CD1c-positive myeloid dendritic cell (primary cell): Measurements from ENCODE around the gene TANC1.

ENCODE experiments used
- DNase-seq: peaks from one replicate; pipeline ENCODE4 v3.0.0-alpha.2; 2016; ENCODE audit errors: extremely low spot score

TANC1 gene

GRCh38 chr2:158968396-158969161 lies at the start of gene TANC1:
Gene TANC1 (plus strand): TSS chr2:158968640. CDS start chr2:159065911, 97,271 bp downstream.
- DNase-seq, result peak; percentile 85

DNA sequence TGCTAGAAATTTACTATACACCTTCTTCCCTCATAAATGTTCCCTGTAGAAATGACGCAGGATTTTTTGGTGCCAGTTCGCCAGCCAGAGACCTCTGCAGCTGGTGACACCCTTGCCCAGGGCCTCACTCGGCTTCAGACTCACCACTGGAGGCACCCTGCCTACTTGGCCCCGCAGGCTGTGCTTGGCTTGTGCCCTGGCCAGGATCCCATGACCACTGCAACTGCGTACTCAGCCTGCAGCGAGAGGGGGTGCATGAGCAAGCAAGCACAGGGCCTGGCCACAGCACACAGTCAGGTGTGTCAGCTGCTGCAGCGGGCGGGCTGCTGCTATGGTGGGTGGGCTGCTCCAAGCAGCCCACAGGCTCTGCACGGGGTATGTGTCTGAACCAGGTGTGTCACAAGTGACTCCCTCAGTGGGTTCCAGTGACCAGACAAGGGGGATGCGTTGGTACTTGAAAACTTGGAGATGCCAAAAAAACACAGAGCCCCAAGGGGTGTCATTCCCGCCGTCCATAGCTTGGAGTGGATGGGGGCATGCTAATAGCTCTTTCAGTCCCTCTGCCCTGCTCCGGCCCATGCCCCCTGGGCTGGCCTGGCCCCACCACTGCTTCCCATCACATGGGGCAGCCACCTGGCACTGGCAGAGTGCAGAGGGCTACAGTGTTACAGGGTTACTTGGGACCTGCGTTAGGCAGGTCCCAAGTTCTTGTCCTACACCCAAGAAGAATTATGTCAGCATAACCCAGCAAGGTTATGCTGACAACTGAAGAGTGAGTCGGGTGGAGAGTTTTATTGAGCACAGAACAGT lies 46.6 kb upstream of the TANC1 start:
- no peak for DNase-seq

DNA sequence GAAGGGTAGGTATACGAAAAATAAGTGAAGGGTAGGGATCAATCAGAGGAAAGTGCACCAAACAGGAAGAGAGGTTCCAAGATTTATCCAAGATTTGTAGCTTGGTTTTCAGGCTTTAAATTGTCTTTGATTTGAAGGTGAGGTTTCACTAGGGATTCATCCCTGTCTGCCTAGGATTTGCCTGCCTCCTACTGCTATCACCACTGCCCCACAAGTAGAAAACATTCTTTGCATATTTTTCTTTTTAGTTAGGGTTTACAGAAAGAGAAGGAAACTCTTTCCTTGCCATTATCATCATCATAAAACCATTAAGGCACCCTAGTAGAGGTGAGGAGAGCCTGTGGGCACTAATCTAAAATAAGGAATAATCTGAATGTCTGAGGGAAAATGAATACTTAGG lies 45.8 kb upstream of the TANC1 start:
- DNase-seq, result no peak

DNA sequence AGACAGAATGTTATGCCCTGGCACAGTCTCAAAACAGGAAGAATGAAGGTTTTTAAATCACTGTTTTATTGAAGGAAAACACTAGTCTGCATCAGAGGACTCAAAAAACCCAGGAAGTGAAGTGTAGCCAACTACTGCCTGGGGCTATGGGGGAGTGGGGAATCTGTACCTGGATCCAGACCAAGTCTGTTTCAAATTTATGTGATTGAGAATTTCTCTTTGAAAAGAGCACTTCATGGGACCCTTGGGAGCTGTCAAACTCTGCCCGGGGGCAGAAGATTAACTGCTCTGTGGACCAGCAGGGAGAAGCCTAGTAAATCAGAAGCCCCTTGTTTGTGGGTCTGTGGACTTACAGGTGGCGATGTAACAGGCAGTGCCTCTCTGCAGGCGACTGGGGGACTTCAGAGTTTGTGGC lies 45.3 kb upstream of the TANC1 start:
- DNase-seq, result no peak

GRCh38 chr2:158923641-158924040 lies 44.8 kb upstream of the TANC1 start:
- DNase-seq, result no peak

GRCh38 chr2:158926478-158926948 lies 41.9 kb upstream of the TANC1 start:
- DNase-seq, result no peak

DNA sequence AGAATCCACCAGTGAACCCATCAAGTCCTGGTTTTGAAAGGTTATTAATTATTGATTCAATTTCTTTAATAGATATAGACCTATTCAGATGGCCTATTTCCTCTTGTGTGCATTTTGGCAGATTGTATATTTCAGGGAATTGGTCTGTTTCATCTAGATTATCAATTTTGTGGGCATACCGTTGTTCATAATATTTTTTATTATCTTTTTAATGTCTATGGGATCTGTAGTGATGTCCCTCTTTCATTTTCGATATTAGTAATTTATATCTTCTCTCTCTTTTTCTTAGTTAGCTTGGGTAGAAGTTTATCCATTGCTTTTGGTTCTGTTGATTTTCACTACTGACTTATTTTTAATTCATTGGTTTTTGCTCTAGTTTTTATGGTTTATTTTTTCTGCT lies 39.9 kb upstream of the TANC1 start:
- no peak for DNase-seq

DNA sequence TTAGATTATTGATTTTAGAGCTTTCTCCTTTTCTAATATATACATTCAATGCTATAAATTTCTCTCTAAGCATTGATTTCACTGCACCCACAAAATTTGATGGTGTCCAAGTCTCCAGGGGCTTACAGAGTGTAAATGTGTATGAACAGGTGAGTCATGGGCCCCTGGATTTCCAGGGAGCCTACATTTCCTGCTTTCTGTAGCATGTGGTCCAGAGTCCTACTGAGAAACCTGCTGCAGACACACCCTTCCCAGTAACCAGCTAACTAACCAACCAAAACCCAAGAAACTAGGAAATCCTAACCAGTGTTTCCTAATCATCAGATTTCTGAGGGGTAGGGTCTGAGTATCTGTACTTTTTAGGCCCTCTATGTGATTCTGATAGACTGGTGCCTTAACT lies 39.5 kb upstream of the TANC1 start:
- DNase-seq, result no peak

DNA sequence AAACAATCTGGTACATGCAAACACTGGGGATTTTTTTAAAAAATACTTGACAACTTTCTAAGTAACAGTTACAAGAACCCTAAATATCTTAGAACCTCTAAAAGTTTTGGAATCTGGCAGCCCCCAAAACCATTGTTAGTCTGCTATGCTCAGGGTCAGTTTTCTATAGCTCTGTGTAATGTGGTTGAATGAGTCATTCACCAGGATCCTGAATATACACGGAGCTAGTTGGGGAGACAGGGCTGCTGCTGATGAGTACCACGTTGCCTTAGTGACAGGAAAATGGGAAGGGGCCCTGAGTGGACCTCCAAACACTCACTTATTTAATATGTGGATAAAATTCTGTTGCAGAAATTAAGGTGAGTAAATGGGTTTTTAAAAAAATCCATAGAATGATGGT lies 36.9 kb upstream of the TANC1 start:
- DNase-seq, result no peak

DNA sequence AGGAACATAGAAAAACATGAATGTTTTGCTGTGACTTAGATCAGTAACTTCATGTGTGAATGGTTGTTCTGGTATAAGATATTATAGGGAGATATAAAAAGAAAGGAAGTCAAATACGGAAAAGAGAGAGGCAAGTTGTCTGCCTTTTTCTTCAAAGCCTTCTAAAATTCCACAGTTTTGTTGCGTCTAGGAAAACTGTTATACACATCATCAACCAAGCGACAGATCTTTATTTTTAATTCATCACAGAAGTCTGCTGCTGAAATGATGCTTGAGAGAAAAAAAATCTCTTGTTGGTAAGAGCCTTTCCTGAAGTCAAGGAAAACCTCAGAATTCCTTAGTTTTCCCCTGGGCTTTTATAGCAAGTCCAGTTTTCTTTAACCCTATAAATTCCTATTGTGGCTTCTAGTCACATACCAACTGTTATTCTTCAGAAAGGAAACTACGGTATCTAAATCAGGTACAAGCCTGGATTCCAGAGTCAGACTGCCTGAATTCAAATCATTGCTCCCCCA lies 36.3 kb upstream of the TANC1 start:
- no peak for DNase-seq

DNA sequence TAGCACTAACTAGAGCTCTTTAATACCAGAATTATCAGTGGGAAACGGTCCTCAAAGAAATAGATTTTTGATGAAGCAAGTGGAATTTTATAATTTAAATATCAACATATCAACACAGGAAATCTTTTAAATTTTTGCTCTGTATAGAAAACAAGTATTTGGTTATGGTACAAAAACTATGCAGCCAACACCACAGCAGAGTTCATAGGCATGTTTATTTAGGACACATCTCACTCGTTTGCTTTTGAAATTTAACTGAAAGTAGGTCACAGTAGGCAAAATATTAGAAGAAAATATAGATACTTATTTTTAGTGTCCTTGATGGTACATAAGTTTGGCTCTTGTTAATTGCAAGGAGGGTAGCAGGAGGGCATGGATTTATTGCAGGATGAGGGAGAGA lies 34.3 kb upstream of the TANC1 start:
- no peak for DNase-seq

DNA sequence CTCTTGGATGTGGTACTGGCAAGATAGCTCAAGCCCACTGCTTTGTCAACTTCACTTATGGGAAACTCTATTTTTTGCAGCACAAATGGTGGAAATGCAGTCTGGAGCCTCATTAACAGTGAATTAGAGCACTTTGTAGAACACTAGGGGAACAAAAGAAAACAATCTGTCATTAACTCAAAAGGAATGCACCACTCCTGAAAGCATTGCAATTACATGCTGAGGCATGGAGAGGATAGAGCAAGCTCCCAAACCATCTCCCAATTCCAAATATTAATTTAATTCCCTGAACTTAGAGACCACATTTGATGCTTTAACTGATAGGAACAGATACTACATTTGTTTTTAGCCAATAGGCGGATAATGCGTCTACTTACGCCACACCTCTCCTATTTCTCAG lies 32.8 kb upstream of the TANC1 start:
- no peak for DNase-seq

DNA sequence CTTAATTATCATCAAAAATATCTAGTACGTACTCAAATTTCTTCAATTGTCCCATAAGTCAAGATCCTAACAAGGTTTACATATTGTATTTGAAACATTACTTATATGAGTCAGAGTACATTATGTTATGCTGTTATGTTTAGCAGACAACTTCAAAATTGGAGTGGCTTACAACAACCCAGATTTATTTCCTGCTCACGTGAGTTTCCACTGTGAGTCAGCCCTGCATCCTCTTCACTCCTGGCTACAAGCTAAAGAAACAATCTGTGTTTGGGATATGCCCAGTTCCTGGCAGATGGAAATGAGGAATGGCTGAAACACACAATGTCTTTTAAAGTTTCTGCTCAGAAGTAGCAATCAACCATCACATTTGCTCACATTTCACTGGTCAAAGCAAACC lies 31.5 kb upstream of the TANC1 start:
- DNase-seq, result no peak

DNA sequence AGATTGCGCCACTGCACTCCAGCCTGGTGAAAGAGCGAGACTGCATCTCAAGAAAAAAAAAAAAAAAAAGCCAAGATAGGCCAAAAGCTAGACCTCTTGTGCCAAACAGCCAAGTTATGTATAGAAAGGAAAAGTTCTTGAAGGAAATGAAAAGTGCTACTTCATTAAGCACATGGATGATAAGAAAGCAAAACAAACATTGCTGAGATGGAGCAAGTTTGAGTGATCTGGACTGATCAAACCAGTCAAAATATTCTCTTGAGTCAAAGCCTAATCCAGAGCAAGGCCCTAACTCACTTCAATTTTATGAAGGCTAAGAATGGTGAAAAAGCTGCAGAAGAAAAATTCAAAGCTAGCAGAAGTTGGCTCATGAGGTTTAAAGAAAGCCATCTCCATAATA lies 28.1 kb upstream of the TANC1 start:
- DNase-seq, result no peak

DNA sequence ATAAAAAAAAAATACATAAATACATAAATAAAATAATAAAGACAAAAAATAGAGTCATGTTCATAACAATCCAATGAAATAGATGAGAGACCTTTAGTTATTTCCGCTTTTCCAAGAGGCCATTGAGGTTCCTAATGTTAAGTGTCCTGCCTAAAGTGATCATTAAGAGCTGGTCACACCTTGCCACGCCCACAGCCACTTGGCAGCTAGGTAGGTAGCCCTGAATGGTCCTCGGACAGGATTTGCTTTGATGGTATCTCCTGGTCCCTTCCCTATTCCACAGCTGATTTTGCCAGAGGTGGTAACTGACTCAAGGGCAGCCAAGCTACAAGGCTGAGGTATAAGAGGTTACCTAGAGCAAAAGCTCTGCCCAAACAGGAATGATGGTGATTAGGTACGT lies 24.5 kb upstream of the TANC1 start:
- no peak for DNase-seq

DNA sequence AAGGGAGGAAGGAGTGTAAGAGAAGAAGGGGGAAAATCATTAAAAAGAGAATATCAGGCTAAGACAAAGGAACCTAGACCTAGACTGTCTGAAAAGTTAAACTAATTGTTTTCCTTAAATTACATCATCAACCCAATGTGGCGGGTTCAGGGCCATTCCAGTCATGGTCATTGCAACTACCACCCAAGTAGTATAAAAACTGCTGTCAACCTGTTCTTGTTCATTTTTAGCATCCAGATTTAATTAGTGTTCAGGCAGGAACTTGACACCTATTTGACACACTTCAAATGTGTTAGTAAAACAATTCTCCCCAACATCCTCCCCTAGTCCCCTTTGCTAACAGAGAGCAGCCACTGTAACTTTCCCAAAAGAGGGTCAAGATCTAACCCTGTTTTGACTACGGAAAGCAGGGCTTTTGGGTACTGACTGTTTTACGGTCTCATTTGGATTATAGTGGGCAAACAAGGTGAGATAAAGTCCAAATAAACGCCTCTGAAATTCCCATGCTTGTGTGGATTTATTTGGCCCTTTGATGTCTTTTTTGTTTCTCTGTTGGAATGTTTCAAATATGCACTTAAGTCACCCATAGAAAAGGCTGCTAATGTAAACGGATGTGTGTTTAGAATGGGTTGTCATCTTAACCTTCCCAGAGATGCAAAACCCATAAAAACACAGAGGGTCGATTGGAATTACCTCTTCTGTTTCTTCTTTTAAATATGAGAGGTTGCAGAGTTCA lies 19.3 kb upstream of the TANC1 start:
- DNase-seq, result no peak

DNA sequence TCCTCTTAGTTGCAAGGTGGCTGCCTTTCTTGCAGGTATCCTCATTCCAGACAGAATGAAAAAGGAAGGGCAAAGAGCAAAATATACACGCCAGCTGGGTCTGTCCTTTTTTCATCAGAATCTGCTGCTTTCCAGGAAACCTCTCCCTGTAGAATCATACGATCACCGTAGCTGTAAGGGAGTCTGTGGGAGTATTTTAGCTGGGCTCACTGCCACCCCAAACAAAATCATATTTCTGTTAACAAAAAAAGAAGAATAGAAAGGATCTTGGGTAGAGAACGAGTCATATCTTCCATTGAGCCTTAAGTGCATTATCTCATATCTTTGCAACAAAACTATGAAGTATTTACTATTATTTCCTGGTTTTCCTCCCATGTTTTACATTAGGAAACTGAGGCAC lies 15.0 kb upstream of the TANC1 start:
- no peak for DNase-seq

DNA sequence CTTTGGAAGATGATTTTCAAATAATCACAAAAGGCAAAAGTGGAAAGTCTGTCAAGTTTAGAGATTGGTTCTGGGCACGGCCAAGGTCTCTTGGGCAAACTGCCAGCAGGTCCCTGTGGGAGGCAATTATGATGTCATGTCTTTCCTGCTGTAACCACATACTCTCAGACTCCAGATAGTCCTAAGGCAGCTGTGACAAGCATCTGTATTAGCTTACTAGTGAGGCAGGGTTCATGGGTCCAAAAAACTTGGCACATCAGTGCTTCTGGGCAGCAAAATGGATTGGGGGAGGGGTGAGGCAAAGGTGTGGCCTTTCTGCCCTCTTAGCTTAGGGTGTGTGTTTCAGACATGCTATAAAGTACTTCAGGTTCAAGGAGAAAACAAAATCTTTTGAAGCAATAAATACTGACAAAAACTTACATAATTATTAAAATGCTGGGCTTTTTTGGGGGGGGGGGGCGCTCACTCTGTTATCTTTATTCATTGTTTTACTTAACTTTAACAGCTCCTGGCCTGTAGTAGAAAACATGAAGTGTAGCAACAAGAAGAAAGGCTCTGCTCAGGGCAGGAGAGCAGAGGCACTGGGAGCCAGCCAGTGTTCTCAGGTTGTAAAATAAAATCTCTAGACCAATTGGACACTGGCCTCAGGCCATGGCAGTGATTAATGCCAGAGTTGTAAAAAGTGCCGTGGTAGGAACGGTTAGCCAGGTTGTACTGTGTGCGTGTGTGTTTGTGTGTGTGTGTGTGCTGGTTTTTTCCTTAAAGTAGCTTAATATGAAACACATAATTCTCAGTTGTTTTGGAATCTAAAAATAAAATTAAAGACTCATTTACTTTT lies 14.3 kb upstream of the TANC1 start:
- peak; percentile 39 for DNase-seq

GRCh38 chr2:158955842-158956365 lies 12.5 kb upstream of the TANC1 start:
- DNase-seq, result no peak

- no peak for DNase-seq
These were observed 10.1 kb upstream of the TANC1 start for GRCh38 chr2:158958365-158958764.

GRCh38 chr2:158960193-158960592 lies 8.2 kb upstream of the TANC1 start:
- DNase-seq, result no peak
